AG04450 (cell line): ENCODE data around the gene SPAG7. TPM values are rescaled to one million over a fixed set of nuclear protein-coding genes. Genes with fewer than 3 reads are reported as not detected.
"Not testable (repeated sequence)": the region's sequence is repeated elsewhere in the genome, so short reads cannot be mapped to it uniquely, and the experiment has no call there.

ENCODE experiments used
- CTCF ChIA-PET: fragments of 300-600, 350-600 bp; formaldehyde crosslinking; extraction: SDS; loops from one replicate; lab custom pipeline; 2022; ENCODE audit warnings: antibody characterized with exemption, inconsistent platforms; lab: Charles Lee
- POLR2A ChIA-PET: fragments of 350-600 bp; formaldehyde crosslinking; extraction: SDS; loops from one replicate; lab custom pipeline; 2021; ENCODE audit warnings: antibody characterized with exemption, inconsistent platforms; lab: Yijun Ruan, JAX
- DNase-seq: peaks from one replicate; pipeline ENCODE4 v3.0.0-alpha.2; 2011; ENCODE audit warnings: low read depth, low spot score
- H3K27ac ChIP-seq: one replicate; pipeline ENCODE4 v1.5.1; 2012; ENCODE audit warnings: low read depth, low read length, control low read depth
- H3K27me3 ChIP-seq: one replicate; pipeline ENCODE4 v1.6.0; 2012; ENCODE audit warnings: low read length; ENCODE audit not compliant: control insufficient read depth, insufficient read depth
- H3K4me3 ChIP-seq: 2 replicates; pipeline ENCODE4 v1.5.1; 2011; ENCODE audit warnings: mild to moderate bottlenecking, low read depth, low read length, control low read depth
- H3K9me3 ChIP-seq: 2 replicates; pipeline ENCODE4 v1.5.1; 2012; ENCODE audit warnings: low read length; ENCODE audit not compliant: control insufficient read depth, insufficient read depth
- CTCF ChIP-seq: IDR thresholded peaks from 2 replicates; pipeline ENCODE4 v1.5.1; 2011; ENCODE audit warnings: low read depth, low read length, control low read depth, inconsistent platforms
- polyA plus RNA-seq: library from polyadenylated mRNA; depleted of rRNA; stranded (reverse); fragments of >200 nt; gene quantifications from 2 replicates; pipeline ENCODE4 v1.2.3, GENCODE V29; 2011; rRNA removed
- small RNA-seq: library from RNA; depleted of rRNA; stranded (forward); fragments of <200 nt; gene quantifications from one replicate; pipeline ENCODE3, GENCODE V24; 2012; ENCODE audit warnings: low read depth; ENCODE audit not compliant: insufficient read length

Gene SPAG7
- polyA plus RNA-seq, 1 experiment, result 71.1 TPM

- TF ChIP-seq CTCF, result no peak
- ChIA-PET POLR2A (interaction anchor here (0.8 to 1.3 kb wide), 2 partner anchors 10 to 20 kb away, joined by 3 to 4 read pairs; partner anchors contain the start of genes RNF167 and SLC25A11), CTCF (interaction anchor here (2.7 to 3.5 kb wide), 2 partner anchors 10 to 16 kb away, joined by 7 to 17 read pairs; partner anchors contain the start of gene CHRNE)
- H3K4me3 ChIP-seq, result no peak overlapping the region
- H3K27ac ChIP-seq, result no peak overlapping the region
- DNase-seq, result no peak
- no peaks in the 10 kb centered on the region for H3K9me3 ChIP-seq
- no peaks in the 10 kb centered on the region for H3K27me3 ChIP-seq
Measured at GRCh38 chr17:4919511-4920047, 48.0 kb downstream of the SPAG7 start.

GRCh38 chr17:4914551-4914950, 53.1 kb downstream of the SPAG7 start:
- H3K27me3 ChIP-seq, H3K27ac ChIP-seq, CTCF ChIA-PET, H3K9me3 ChIP-seq, H3K4me3 ChIP-seq, DNase-seq: not testable (repeated sequence)
- POLR2A ChIA-PET, result interaction anchor here (0.9 to 1.1 kb wide), 2 partner anchors 12 to 25 kb away, joined by 3 to 6 read pairs; partner anchors contain the start of genes RNF167 and SLC25A11

GRCh38 chr17:4913994-4914393, 53.6 kb downstream of the SPAG7 start:
- H3K4me3 ChIP-seq, result no peak overlapping the region
- H3K27ac ChIP-seq, result no peak overlapping the region
- CTCF ChIA-PET, result interaction anchor here (0.9 to 1.0 kb wide), 2 partner anchors 74 to 148 kb away, joined by 3 read pairs; partner anchors contain the start of gene CAMTA2
- no peak for DNase-seq
- no peak for TF ChIP-seq CTCF
- no peaks in the 10 kb centered on the region for H3K9me3 ChIP-seq
- POLR2A ChIA-PET, result interaction anchor here (0.9 to 1.1 kb wide), 2 partner anchors 12 to 26 kb away, joined by 3 to 6 read pairs; partner anchors contain the start of genes RNF167 and SLC25A11
- no peaks in the 10 kb centered on the region for H3K27me3 ChIP-seq

Small RNAs within 50 kb of the gene (small RNA-seq; reads per million reads assigned to genes)
- gene MIR6864 (not detected), gene MIR6865 (not detected)

Other genes starting within 250 kb of the SPAG7 start
- gene MED11, start 236.4 kb downstream of the SPAG7 start, polyA plus RNA-seq, result 21.0 and 23.2 TPM in 2 replicates
- 0.14 and 0.17 TPM in 2 replicates for gene ZMYND15, start 228.0 kb downstream of the SPAG7 start, polyA plus RNA-seq
- 2.3 and 2.4 TPM in 2 replicates for gene CXCL16, start 227.9 kb downstream of the SPAG7 start, polyA plus RNA-seq
- not detected in 2 replicates for gene TM4SF5, start 195.9 kb downstream of the SPAG7 start, polyA plus RNA-seq
- 0.17 TPM in 1 of 2 replicates, not detected in the other for gene VMO1, start 181.5 kb downstream of the SPAG7 start, polyA plus RNA-seq
- gene GLTPD2, start 178.9 kb downstream of the SPAG7 start, polyA plus RNA-seq, result not detected in 2 replicates
- 222 and 245 TPM in 2 replicates for gene PSMB6, start 171.7 kb downstream of the SPAG7 start, polyA plus RNA-seq
- 18.9 and 22.2 TPM in 2 replicates for gene PLD2, start 160.7 kb downstream of the SPAG7 start, polyA plus RNA-seq
- gene MINK1, start 134.5 kb downstream of the SPAG7 start, polyA plus RNA-seq, result 29.4 and 30.7 TPM in 2 replicates
- 1.0 TPM in 2 replicates for gene C17orf107, start 68.3 kb downstream of the SPAG7 start, polyA plus RNA-seq
- 0.07 and 0.19 TPM in 2 replicates for gene CHRNE, start 64.7 kb downstream of the SPAG7 start, polyA plus RNA-seq
- not detected in 2 replicates for gene GP1BA, start 35.5 kb downstream of the SPAG7 start, polyA plus RNA-seq
- gene SLC25A11, start 27.8 kb downstream of the SPAG7 start, polyA plus RNA-seq, result 44.7 and 50.0 TPM in 2 replicates
- gene RNF167, start 27.5 kb downstream of the SPAG7 start, polyA plus RNA-seq, result 63.1 and 64.3 TPM in 2 replicates
- gene PFN1, start 19.3 kb downstream of the SPAG7 start, polyA plus RNA-seq, result 1,141 and 1,329 TPM in 2 replicates
- 2.3 and 3.2 TPM in 2 replicates for gene ENO3, start 16.7 kb downstream of the SPAG7 start, polyA plus RNA-seq
- 18.0 and 20.0 TPM in 2 replicates for gene CAMTA2, start 19.9 kb upstream of the SPAG7 start, polyA plus RNA-seq
- gene INCA1, start 29.7 kb upstream of the SPAG7 start, polyA plus RNA-seq, result 0.29 and 0.56 TPM in 2 replicates
- 46.9 and 49.8 TPM in 2 replicates for gene KIF1C, start 30.1 kb upstream of the SPAG7 start, polyA plus RNA-seq
- not detected in 2 replicates for gene SLC52A1, start 67.6 kb upstream of the SPAG7 start, polyA plus RNA-seq
- gene ZFP3, start 110.7 kb upstream of the SPAG7 start, polyA plus RNA-seq, result 2.3 and 3.0 TPM in 2 replicates
- gene ZNF232, start 144.1 kb upstream of the SPAG7 start, polyA plus RNA-seq, result 4.2 and 4.8 TPM in 2 replicates
- not detected in 2 replicates for gene USP6, start 148.2 kb upstream of the SPAG7 start, polyA plus RNA-seq
- 3.6 and 4.5 TPM in 2 replicates for gene ZNF594, start 224.1 kb upstream of the SPAG7 start, polyA plus RNA-seq